GM21723 (cell line): ENCODE measurements around the gene PHF2.

ENCODE experiments used
- ATAC-seq: cut with Tn5 transposase; IDR thresholded peaks from one replicate; pipeline ENCODE4 v1.9.1; 2021; ENCODE audit warnings: mild to moderate bottlenecking, moderate library complexity; ENCODE audit not compliant: unreplicated experiment

PHF2 gene

GRCh38 chr9:93585695-93586094 lies 9.3 kb downstream of the PHF2 start:
- ATAC-seq: no peak

GRCh38 chr9:93586290-93587057 lies 10.1 kb downstream of the PHF2 start:
- ATAC-seq: no peak

GRCh38 chr9:93587284-93587650 lies 10.9 kb downstream of the PHF2 start:
- ATAC-seq: no peak

- ATAC-seq: no peak
These were observed 11.4 kb downstream of the PHF2 start for GRCh38 chr9:93587651-93588347.

GRCh38 chr9:93588641-93589609 lies 12.5 kb downstream of the PHF2 start:
- ATAC-seq: no peak

- ATAC-seq: no peak
These were observed 13.3 kb downstream of the PHF2 start for GRCh38 chr9:93589688-93590087.

- no peak for ATAC-seq
These were observed 14.3 kb downstream of the PHF2 start for GRCh38 chr9:93590609-93591234.

GRCh38 chr9:93591301-93592007 lies 15.1 kb downstream of the PHF2 start:
- no peak for ATAC-seq

- ATAC-seq: no peak
These were observed 15.7 kb downstream of the PHF2 start for GRCh38 chr9:93592008-93592642.

- ATAC-seq: no peak
These were observed 16.2 kb downstream of the PHF2 start for GRCh38 chr9:93592643-93593021.

- no peak for ATAC-seq
These were observed 16.8 kb downstream of the PHF2 start for GRCh38 chr9:93593144-93593658.

- no peak for ATAC-seq
These were observed 17.8 kb downstream of the PHF2 start for GRCh38 chr9:93594041-93594756.

- no peak for ATAC-seq
These were observed 19.1 kb downstream of the PHF2 start for GRCh38 chr9:93595461-93595860.

- no peak for ATAC-seq
These were observed 19.5 kb downstream of the PHF2 start for GRCh38 chr9:93595861-93596365.

- no peak for ATAC-seq
These were observed 20.0 kb downstream of the PHF2 start for GRCh38 chr9:93596399-93596798.

- no peak for ATAC-seq
These were observed 20.8 kb downstream of the PHF2 start for GRCh38 chr9:93597142-93597706.

GRCh38 chr9:93597871-93598646 lies 21.7 kb downstream of the PHF2 start:
- ATAC-seq: no peak
